Parathyroid adenoma (tissue), 2 donors: Measurements from ENCODE around the gene AGBL1.

Experiments used
- H2AFZ ChIP-seq: fragments of 300-600 bp; sonication (generic); one replicate; pipeline ENCODE4 v1.7.0; 2017; ENCODE audit warnings: antibody characterized with exemption, mild to moderate bottlenecking
- H3K27ac ChIP-seq: fragments of 300-600 bp; sonication (generic); one replicate; pipeline ENCODE4 v1.7.0; 2017
- H3K27me3 ChIP-seq: fragments of 300-600 bp; sonication (generic); one replicate; pipeline ENCODE4 v1.7.0; 2017; ENCODE audit warnings: low read length; ENCODE audit not compliant: control insufficient read depth, insufficient read depth
- H3K36me3 ChIP-seq: fragments of 300-600 bp; sonication (generic); one replicate; pipeline ENCODE4 v1.7.0; 2017; ENCODE audit warnings: low read length; ENCODE audit not compliant: control insufficient read depth, insufficient read depth
- H3K4me1 ChIP-seq: fragments of 300-600 bp; sonication (generic); one replicate; pipeline ENCODE4 v1.7.0; 2017; ENCODE audit warnings: control low read depth
- H3K4me2 ChIP-seq: fragments of 300-600 bp; sonication (generic); one replicate; pipeline ENCODE4 v1.7.0; 2017; ENCODE audit warnings: low read length
- H3K4me3 ChIP-seq: fragments of 300-600 bp; sonication (generic); one replicate; pipeline ENCODE4 v1.7.0; 2017; ENCODE audit warnings: low read depth, low read length
- H3K79me2 ChIP-seq: fragments of 300-600 bp; sonication (generic); one replicate; pipeline ENCODE4 v1.7.0; 2017; ENCODE audit warnings: control low read depth
- H3K9ac ChIP-seq: fragments of 300-600 bp; sonication (generic); one replicate; pipeline ENCODE4 v1.7.0; 2017; ENCODE audit warnings: mild to moderate bottlenecking
- H3K9me3 ChIP-seq: fragments of 300-600 bp; sonication (generic); one replicate; pipeline ENCODE4 v1.7.0; 2017; ENCODE audit warnings: low read length; ENCODE audit not compliant: control insufficient read depth
- CTCF ChIP-seq: fragments of 300-600 bp; sonication (generic); IDR thresholded peaks from one replicate; pipeline ENCODE4 v1.7.0; 2017; ENCODE audit warnings: antibody characterized with exemption, mild to moderate bottlenecking
- donor health status: primary hyperparathyroidism.

The AGBL1 gene

GRCh38 chr15:86076468-86076867 lies 3.2 kb upstream of the AGBL1 start:
- H3K79me2 ChIP-seq: no peaks in the 10 kb centered on the region

GRCh38 chr15:86077070-86077469 lies 2.6 kb upstream of the AGBL1 start:
- Histone ChIP-seq H3K27me3 (no peaks in the 10 kb centered on the region), H3K4me2 (no peak overlapping the region), H3K27ac (no peak overlapping the region), H3K9me3 (no peaks in the 10 kb centered on the region), H3K4me1 (no peaks in the 10 kb centered on the region), H3K79me2 (no peaks in the 10 kb centered on the region), H3K4me3 (no peak overlapping the region), H3K36me3 (no peaks in the 10 kb centered on the region), H2AFZ (no peak overlapping the region), H3K9ac (no peak overlapping the region)
- no peak for TF ChIP-seq CTCF

More at GRCh38 chr15:86076468-86076867, 3.2 kb upstream of the AGBL1 start:
- no peaks in the 10 kb centered on the region for H3K4me1 ChIP-seq
- no peak overlapping the region for H3K4me2 ChIP-seq
- H3K27ac ChIP-seq: no peak overlapping the region
- no peaks in the 10 kb centered on the region for H3K27me3 ChIP-seq
- H3K9me3 ChIP-seq: no peaks in the 10 kb centered on the region
- TF ChIP-seq CTCF: no peak
- H3K36me3 ChIP-seq: no peaks in the 10 kb centered on the region
- no peak overlapping the region for H2AFZ ChIP-seq
- no peak overlapping the region for H3K4me3 ChIP-seq
- H3K9ac ChIP-seq: no peak overlapping the region

GRCh38 chr15:86080302-86080701 lies 631 bp downstream of the AGBL1 start:
- H3K9me3 ChIP-seq: no peaks in the 10 kb centered on the region
- H2AFZ ChIP-seq: no peak overlapping the region
- no peak overlapping the region for H3K4me3 ChIP-seq
- H3K27me3 ChIP-seq: no peaks in the 10 kb centered on the region
- H3K79me2 ChIP-seq: no peaks in the 10 kb centered on the region
- TF ChIP-seq CTCF: no peak
- H3K9ac ChIP-seq: no peak overlapping the region
- H3K4me1 ChIP-seq: no peaks in the 10 kb centered on the region
- no peaks in the 10 kb centered on the region for H3K36me3 ChIP-seq
- no peak overlapping the region for H3K27ac ChIP-seq
- no peak overlapping the region for H3K4me2 ChIP-seq

- no peaks in the 10 kb centered on the region for H3K9me3 ChIP-seq
- no peak overlapping the region for H3K27ac ChIP-seq
- no peak overlapping the region for H3K9ac ChIP-seq
- no peaks in the 10 kb centered on the region for H3K27me3 ChIP-seq
- TF ChIP-seq CTCF: no peak
- H3K4me3 ChIP-seq: no peak overlapping the region
- no peaks in the 10 kb centered on the region for H3K36me3 ChIP-seq
- no peaks in the 10 kb centered on the region for H3K4me1 ChIP-seq
- no peak overlapping the region for H2AFZ ChIP-seq
- H3K79me2 ChIP-seq: no peaks in the 10 kb centered on the region
- no peak overlapping the region for H3K4me2 ChIP-seq
Observed at GRCh38 chr15:86082619-86083380, 3.1 kb downstream of the AGBL1 start.

GRCh38 chr15:86087808-86088207 lies 8.1 kb downstream of the AGBL1 start:
- Histone ChIP-seq H2AFZ (no peak overlapping the region), H3K27ac (no peak overlapping the region), H3K27me3 (no peaks in the 10 kb centered on the region), H3K9me3 (no peaks in the 10 kb centered on the region), H3K4me3 (no peak overlapping the region), H3K36me3 (no peaks in the 10 kb centered on the region), H3K4me1 (no peaks in the 10 kb centered on the region), H3K4me2 (no peak overlapping the region), H3K79me2 (no peaks in the 10 kb centered on the region), H3K9ac (no peak overlapping the region)
- no peak for TF ChIP-seq CTCF
